ENCODE measurements around the gene FAM81A.
A peak's percentile ranks its signal among the peaks of the same experiment; 100 is the strongest.
"Not testable (repeated sequence)": the region's sequence is repeated elsewhere in the genome, so short reads cannot be mapped to it uniquely, and the experiment has no call there.

Gene FAM81A
- 0 to 0.18 (median 0) reads per million in 9 experiments for total RNA-seq

GRCh38 chr15:59437817-59438624 lies at the start of gene FAM81A:
TSS of gene FAM81A (plus strand) at chr15:59438186. CDS start at chr15:59458627, 20,441 bp downstream.
- ATAC-seq (replicated peaks) (peak; percentile 85), DNase-seq (peak; percentile 19 to 27 (median 23))
- H3K27me3 Mint-ChIP-seq: peaks cover 53 to 63% of the 10 kb centered on the region in 2 donors
- H3K27ac Mint-ChIP-seq: peak within 1 kb of the TSS in 1 of 2 donors; percentile 45
- H3K4me3 Mint-ChIP-seq: peak within 1 kb of the TSS; percentile 79 to 80
- peaks cover 5% of the 10 kb centered on the region for H3K36me3 Mint-ChIP-seq (ENCODE audit: insufficient read depth)
- peaks cover 10 to 16% of the 10 kb centered on the region in 2 donors for H3K4me1 Mint-ChIP-seq (ENCODE audit: low read depth in 2 of 2)
- no peaks in the 10 kb centered on the region for H3K9me3 Mint-ChIP-seq

- ATAC-seq (replicated peaks) (no peak), DNase-seq (no peak)
- H3K27me3 Mint-ChIP-seq: no peaks in the 10 kb centered on the region
- peaks cover 6 to 19% of the 10 kb centered on the region in 2 donors for H3K4me1 Mint-ChIP-seq (ENCODE audit: low read depth in 2 of 2)
- H3K27ac Mint-ChIP-seq: no peak overlapping the region
- no peaks in the 10 kb centered on the region for H3K36me3 Mint-ChIP-seq (ENCODE audit: insufficient read depth)
- peaks cover 0 to 2% of the 10 kb centered on the region in 2 donors for H3K9me3 Mint-ChIP-seq
- H3K4me3 Mint-ChIP-seq: no peak overlapping the region
These were observed 49.3 kb upstream of the FAM81A start for GRCh38 chr15:59388670-59389069.

- Mint-ChIP-seq H3K4me1 (ENCODE audit: low read depth in 2 of 2) (peaks cover 4 to 5% of the 10 kb centered on the region in 2 donors), H3K36me3 (ENCODE audit: insufficient read depth) (no peaks in the 10 kb centered on the region), H3K9me3 (peaks cover 0 to 2% of the 10 kb centered on the region in 2 donors), H3K4me3 (no peak overlapping the region), H3K27me3 (peaks cover 19 to 22% of the 10 kb centered on the region in 2 donors), H3K27ac (no peak overlapping the region)
- ATAC-seq (replicated peaks): no peak
- no peak for DNase-seq
These were observed 45.7 kb upstream of the FAM81A start for GRCh38 chr15:59392299-59392698.

GRCh38 chr15:59394166-59394661 lies 43.8 kb upstream of the FAM81A start:
- Mint-ChIP-seq H3K27ac (no peak overlapping the region), H3K9me3 (peaks cover 0 to 2% of the 10 kb centered on the region in 2 donors), H3K4me3 (no peak overlapping the region), H3K27me3 (peaks cover 25 to 33% of the 10 kb centered on the region in 2 donors), H3K4me1 (ENCODE audit: low read depth in 2 of 2) (peaks cover 4 to 5% of the 10 kb centered on the region in 2 donors), H3K36me3 (ENCODE audit: insufficient read depth) (no peaks in the 10 kb centered on the region)
- DNase-seq (no peak), ATAC-seq (replicated peaks) (no peak)

GRCh38 chr15:59396211-59396610 lies 41.8 kb upstream of the FAM81A start:
- Mint-ChIP-seq H3K36me3 (ENCODE audit: insufficient read depth) (no peaks in the 10 kb centered on the region), H3K27me3 (peaks cover 42 to 46% of the 10 kb centered on the region in 2 donors), H3K4me1 (ENCODE audit: low read depth in 2 of 2) (peaks cover 4 to 5% of the 10 kb centered on the region in 2 donors), H3K4me3 (no peak overlapping the region), H3K27ac (no peak overlapping the region), H3K9me3 (peaks cover 0 to 2% of the 10 kb centered on the region in 2 donors)
- DNase-seq: no peak
- ATAC-seq (replicated peaks): no peak

DNA sequence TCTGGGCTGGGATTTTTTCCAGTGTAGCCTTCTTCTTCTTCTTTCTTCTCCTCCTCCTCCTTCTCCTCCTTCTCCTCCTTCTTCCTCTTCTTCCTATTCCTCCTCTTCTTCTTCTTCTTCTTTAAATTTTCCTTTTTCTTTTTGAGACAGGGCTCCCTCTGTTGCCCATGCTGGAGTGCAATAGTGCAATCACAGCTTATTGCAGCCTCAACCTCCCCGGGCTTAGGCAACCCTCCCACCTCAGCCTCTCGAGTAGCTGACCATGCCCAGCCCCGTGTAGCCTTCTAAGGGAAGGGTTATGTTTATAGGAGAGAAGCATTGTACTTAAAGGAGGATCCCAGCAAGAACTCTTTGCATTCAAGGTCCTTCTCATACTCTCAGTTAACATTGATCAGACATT lies 41.3 kb upstream of the FAM81A start:
- peaks cover 0 to 2% of the 10 kb centered on the region in 2 donors for H3K9me3 Mint-ChIP-seq
- no peaks in the 10 kb centered on the region for H3K36me3 Mint-ChIP-seq (ENCODE audit: insufficient read depth)
- DNase-seq (no peak), ATAC-seq (replicated peaks) (no peak)
- H3K4me1 Mint-ChIP-seq (ENCODE audit: low read depth in 2 of 2): peaks cover 4 to 5% of the 10 kb centered on the region in 2 donors
- no peak overlapping the region for H3K27ac Mint-ChIP-seq
- peaks cover 42 to 51% of the 10 kb centered on the region in 2 donors for H3K27me3 Mint-ChIP-seq
- no peak overlapping the region for H3K4me3 Mint-ChIP-seq

- Mint-ChIP-seq H3K4me3 (no peak overlapping the region), H3K9me3 (no peaks in the 10 kb centered on the region), H3K36me3 (ENCODE audit: insufficient read depth) (no peaks in the 10 kb centered on the region), H3K4me1 (ENCODE audit: low read depth in 2 of 2) (peaks cover 0 to 2% of the 10 kb centered on the region in 2 donors), H3K27ac (no peak overlapping the region), H3K27me3 (peaks cover 42 to 55% of the 10 kb centered on the region in 2 donors)
- ATAC-seq (replicated peaks) (no peak), DNase-seq (no peak)
These were observed 39.8 kb upstream of the FAM81A start for GRCh38 chr15:59398220-59398619.

DNA sequence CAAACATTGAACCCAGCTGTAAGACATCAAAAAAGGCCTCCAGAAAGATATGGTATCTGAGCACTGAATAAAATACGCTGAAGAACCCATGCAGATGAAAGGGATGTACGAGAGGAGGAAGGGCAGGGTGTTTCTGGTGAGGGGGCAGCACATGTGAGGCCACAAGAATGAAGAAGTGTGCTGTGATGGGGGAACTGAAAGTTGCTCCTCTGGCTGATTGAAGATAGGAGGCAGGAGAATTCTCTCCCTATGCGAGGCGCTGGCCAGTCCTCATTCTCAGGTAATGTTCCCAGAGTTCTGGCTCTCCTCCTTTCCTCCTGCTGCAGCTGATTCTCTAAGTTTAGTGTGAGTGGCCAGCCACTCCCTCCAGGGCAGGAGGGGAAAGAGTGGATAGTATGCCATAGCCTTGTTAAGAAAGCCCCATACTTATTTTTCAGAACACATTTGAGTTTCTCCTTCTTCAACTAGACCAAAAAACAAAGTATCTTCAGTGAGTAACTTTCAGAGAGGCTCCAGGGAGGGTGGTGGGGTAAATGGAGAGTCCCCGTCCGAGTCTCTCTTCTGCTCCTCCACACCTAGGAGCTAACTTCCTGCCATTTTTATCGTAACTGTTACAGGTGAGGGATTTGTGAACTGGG lies 38.4 kb upstream of the FAM81A start:
- Mint-ChIP-seq H3K4me3 (no peak overlapping the region), H3K36me3 (ENCODE audit: insufficient read depth) (no peaks in the 10 kb centered on the region), H3K27me3 (peaks cover 37 to 50% of the 10 kb centered on the region in 2 donors), H3K9me3 (no peaks in the 10 kb centered on the region), H3K4me1 (ENCODE audit: low read depth in 2 of 2) (peaks cover 0 to 2% of the 10 kb centered on the region in 2 donors), H3K27ac (peak overlapping the region in 1 of 2 donors; percentile 5)
- ATAC-seq (replicated peaks) (peak; percentile 46), DNase-seq (no peak)

GRCh38 chr15:59400103-59400813 lies 37.7 kb upstream of the FAM81A start:
- Mint-ChIP-seq H3K9me3 (no peaks in the 10 kb centered on the region), H3K4me1 (ENCODE audit: low read depth in 2 of 2) (peaks cover 0 to 2% of the 10 kb centered on the region in 2 donors), H3K27ac (peak overlapping the region in 1 of 2 donors; percentile 5), H3K36me3 (ENCODE audit: insufficient read depth) (no peaks in the 10 kb centered on the region), H3K27me3 (peaks cover 41 to 48% of the 10 kb centered on the region in 2 donors), H3K4me3 (no peak overlapping the region)
- ATAC-seq (replicated peaks) (no peak), DNase-seq (no peak)

DNA sequence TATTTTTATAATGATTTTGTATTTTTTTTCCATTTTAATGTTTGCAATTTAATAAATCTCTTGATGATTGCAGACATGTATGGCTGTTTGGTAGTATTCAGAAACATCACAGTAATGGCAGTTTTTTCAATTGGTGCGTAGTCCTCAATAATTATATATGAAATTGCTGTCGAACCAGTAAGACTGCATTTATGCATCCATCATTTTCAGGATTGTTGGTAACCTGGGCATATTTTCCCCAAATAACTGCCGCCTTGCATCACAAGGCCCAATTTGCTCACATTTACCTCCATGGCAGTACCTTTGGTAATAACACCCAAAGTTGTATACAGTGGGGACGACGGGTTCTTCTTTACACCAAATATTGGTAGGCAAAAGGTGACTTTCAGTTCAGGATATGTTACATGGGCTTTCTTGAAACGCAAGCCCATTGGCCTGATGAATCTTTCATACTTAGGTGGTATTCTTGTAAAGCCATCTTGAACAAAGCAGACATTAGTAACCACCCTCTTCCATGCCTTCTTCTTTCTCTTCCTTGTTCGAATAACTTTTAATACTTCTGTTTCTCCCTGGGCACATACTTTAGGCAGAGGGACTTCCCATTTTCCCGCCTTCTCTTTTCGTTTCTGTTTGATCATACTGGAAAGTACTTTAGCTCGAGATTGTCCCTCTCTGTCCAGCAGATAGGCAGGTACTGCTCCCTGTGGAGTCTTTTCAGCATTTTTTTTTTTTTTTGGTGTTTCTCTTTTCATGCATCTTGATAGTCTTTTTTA lies 36.7 kb upstream of the FAM81A start:
- not testable (repeated sequence) for H3K9me3 Mint-ChIP-seq, H3K27ac Mint-ChIP-seq

GRCh38 chr15:59401824-59402569 lies 36.0 kb upstream of the FAM81A start:
- Mint-ChIP-seq H3K4me1 (ENCODE audit: low read depth in 2 of 2) (no peaks in the 10 kb centered on the region), H3K9me3 (no peaks in the 10 kb centered on the region), H3K27me3 (peaks cover 46 to 50% of the 10 kb centered on the region in 2 donors), H3K4me3 (no peak overlapping the region), H3K36me3 (ENCODE audit: insufficient read depth) (no peaks in the 10 kb centered on the region), H3K27ac (no peak overlapping the region)
- DNase-seq (no peak), ATAC-seq (replicated peaks) (no peak)

More for the DNA sequence above, 36.7 kb upstream of the FAM81A start:
- H3K4me3 Mint-ChIP-seq; H3K4me1 Mint-ChIP-seq (ENCODE audit: low read depth in 2 of 2); ATAC-seq (replicated peaks); H3K36me3 Mint-ChIP-seq (ENCODE audit: insufficient read depth); DNase-seq: not testable (repeated sequence)
- peaks cover 49 to 50% of the 10 kb centered on the region in 2 donors for H3K27me3 Mint-ChIP-seq

GRCh38 chr15:59405079-59405478 lies 32.9 kb upstream of the FAM81A start:
- H3K27me3 Mint-ChIP-seq: peaks cover 29 to 42% of the 10 kb centered on the region in 2 donors
- H3K4me1 Mint-ChIP-seq (ENCODE audit: low read depth in 2 of 2): peaks cover 0 to 2% of the 10 kb centered on the region in 2 donors
- H3K4me3 Mint-ChIP-seq: no peak overlapping the region
- ATAC-seq (replicated peaks) (no peak), DNase-seq (no peak)
- H3K27ac Mint-ChIP-seq: no peak overlapping the region
- H3K36me3 Mint-ChIP-seq (ENCODE audit: insufficient read depth): no peaks in the 10 kb centered on the region
- no peaks in the 10 kb centered on the region for H3K9me3 Mint-ChIP-seq
